Lower leg skin (tissue), 4 donors: ENCODE data around the gene CD82. TPM values are rescaled to one million over a fixed set of nuclear protein-coding genes. Genes with fewer than 3 reads are reported as not detected.
A peak's percentile ranks its signal among the peaks of the same experiment; 100 is the strongest.
"Not testable (repeated sequence)": the region's sequence is repeated elsewhere in the genome, so short reads cannot be mapped to it uniquely, and the experiment has no call there.

Experiments used
- DNase-seq, 2 donors: peaks; one replicate each; pipeline ENCODE4 v3.0.0-alpha.2; 2019; ENCODE audit warnings: low spot score in 2 of 2
- H3K4me3 ChIP-seq: fragments of 200-600 bp; sonication (generic); 2 replicates; pipeline ENCODE4 v1.5.1; 2017; ENCODE audit warnings: mild to moderate bottlenecking, low read depth; ENCODE audit not compliant: poor library complexity, severe bottlenecking
- CTCF ChIP-seq, 3 donors: fragments of 450-650 bp; IDR thresholded peaks; one replicate each; pipeline ENCODE4 v1.5.1; 2016; ENCODE audit warnings: antibody characterized with exemption in 3 of 3, mild to moderate bottlenecking in 3 of 3, moderate library complexity in 2 of 3
- POLR2A ChIP-seq, 2 donors: fragments of 450-650 bp; IDR thresholded peaks; one replicate each; pipeline ENCODE4 v1.6.1; 2016 to 2017; ENCODE audit warnings: antibody characterized with exemption in 2 of 2, mild to moderate bottlenecking in 1 of 2, moderate library complexity in 1 of 2
- WGBS, 2 donors: methylation state at CpG; one replicate each; pipeline ENCODE4 v1.1.5; 2018; 5-methylcytosine and 5-hydroxymethylcytosine counted together
- intact Hi-C: fragments of 100-400 bp; cut with DNase I; formaldehyde crosslinking; loops from one replicate; pipeline ENCODE4 v1.15.0; 2023; ENCODE audit warnings: low total_unique reads
- total RNA-seq, 4 donors: library from RNA; depleted of rRNA; stranded (reverse); fragments of >200 nt; gene quantifications; one replicate each; pipeline ENCODE4 v1.1.0, GENCODE V29; 2016

Gene CD82
- total RNA-seq, 4 donors from 2014 or later = 47.1 to 95.4 (median 76.6) TPM

DNA sequence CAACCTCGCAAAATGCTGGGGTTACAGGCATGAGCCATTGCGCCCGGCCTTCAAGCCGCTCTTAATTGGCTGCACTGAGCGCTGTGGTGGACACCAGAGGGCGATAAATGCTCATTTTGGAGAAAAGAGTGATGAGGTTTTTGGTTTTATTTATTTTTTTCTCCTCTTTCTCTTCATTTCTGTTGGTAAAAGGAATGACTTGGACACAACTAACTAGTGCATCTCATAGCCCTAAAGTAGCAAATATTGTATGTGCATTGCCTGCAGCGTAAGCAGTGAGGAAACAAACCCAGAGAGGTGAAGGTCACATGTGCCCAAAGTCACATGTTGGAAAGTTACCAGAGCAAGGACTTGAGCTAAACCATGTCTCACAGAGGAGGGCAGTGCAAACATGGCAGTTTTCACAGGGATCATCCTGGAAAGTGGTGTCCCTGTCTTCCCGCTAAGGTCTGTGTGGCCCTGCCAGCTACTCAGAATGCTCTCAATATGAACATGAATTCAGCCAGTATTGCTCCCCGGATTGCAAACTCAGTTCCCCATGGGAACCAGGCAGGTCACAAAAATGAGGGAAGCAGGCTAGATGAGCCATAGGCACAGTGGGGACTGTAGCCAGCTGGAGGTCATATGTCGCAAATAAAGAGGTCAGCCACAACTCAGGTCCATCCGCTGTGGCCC lies 8.6 kb upstream of the CD82 start:
- TF ChIP-seq POLR2A (IDR thresholded peaks at IDR 0.05) (no peak), CTCF (IDR thresholded peaks at IDR 0.05) (peak in 1 of 3 donors; percentile 72)
- WGBS, 2 donors = 33 to 34% methylated on average over 11 of the region's 11 CpGs
- intact Hi-C loops = loop anchor here (2.0 to 10.0 kb wide), 2 partner anchors 60 to 358 kb away; no protein-coding TSS in a partner anchor
- no peak overlapping the region for H3K4me3 ChIP-seq
- DNase-seq = peak; percentile 62 to 92

DNA sequence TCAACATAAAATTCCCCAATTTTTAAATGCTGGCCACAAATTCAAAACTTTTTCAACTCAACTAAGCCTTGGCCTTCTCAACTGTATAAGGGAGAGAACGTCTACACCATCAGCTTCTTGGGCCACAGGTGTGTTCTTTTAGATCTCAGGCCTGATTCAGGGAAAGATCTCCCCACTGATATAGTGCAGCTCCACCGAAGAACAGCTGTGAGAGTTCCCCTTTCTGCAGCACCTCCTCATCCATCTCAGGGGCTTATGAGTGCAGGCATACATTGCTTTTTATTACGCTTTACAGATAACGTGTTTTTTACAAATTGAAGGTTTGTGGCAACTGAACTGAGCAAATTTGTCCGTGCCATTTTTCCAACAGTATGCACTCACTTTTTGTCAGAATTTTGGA lies 8.0 kb upstream of the CD82 start:
- intact Hi-C loops = loop anchor here (2.0 to 10.0 kb wide), 2 partner anchors 59 to 357 kb away; no protein-coding TSS in a partner anchor
- no peak overlapping the region for H3K4me3 ChIP-seq
- TF ChIP-seq POLR2A (IDR thresholded peaks at IDR 0.05) (no peak), CTCF (IDR thresholded peaks at IDR 0.05) (no peak)
- WGBS, 2 donors = 81 to 82% methylated on average over 5 of the region's 5 CpGs
- DNase-seq = no peak

DNA sequence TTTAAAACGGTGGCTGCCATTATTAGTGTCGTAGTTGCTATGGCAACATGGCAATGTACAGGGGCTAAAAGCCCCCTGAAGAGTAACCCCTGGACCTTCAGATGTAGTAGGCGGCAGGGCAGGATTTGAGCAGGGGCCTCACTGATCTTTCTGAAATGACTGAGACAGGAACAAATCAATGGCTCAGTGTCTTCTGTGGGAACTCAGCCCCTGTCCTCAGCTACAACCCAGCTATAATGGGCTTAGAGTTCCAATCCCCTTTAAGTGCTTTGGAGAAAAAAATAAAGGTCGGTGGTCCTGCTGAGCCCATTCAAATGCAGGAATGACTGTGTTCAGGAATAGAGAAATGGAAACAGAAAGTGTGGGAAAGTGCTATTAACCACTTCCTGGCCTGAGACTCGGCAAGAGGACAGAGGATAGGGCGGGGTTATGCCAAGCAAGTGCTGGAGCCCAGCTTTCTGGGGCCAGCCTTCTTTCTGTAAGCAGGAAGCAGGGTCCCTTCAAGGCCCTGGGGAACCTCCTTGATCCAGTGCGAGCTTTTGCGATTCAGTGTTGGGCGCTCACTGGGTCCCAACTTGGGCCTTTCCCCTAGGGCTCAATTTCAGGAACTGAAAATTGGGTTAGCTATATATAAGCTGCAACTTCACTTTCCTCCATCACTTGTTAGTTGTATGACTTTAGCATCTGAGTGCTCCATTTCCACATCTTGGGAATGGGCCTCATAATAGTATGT lies 6.1 kb upstream of the CD82 start:
- WGBS, 2 donors = 65 to 67% methylated on average over 9 of the region's 9 CpGs
- no peak overlapping the region for H3K4me3 ChIP-seq
- TF ChIP-seq CTCF (IDR thresholded peaks at IDR 0.05) = no peak
- TF ChIP-seq POLR2A (IDR thresholded peaks at IDR 0.05) = no peak
- no peak for DNase-seq
- intact Hi-C loops = loop anchor here (10.0 kb wide), 1 partner anchor 355 kb away; no protein-coding TSS in a partner anchor

- not testable (repeated sequence) for DNase-seq, H3K4me3 ChIP-seq
- 93 to 96% methylated on average over 7 of the region's 7 CpGs for WGBS, 2 donors
- intact Hi-C loops = loop anchor here (5.0 to 10.0 kb wide), 2 partner anchors 47 to 355 kb away; no protein-coding TSS in a partner anchor
These were observed 5.5 kb upstream of the CD82 start for GRCh38 chr11:44559940-44560300.

DNA sequence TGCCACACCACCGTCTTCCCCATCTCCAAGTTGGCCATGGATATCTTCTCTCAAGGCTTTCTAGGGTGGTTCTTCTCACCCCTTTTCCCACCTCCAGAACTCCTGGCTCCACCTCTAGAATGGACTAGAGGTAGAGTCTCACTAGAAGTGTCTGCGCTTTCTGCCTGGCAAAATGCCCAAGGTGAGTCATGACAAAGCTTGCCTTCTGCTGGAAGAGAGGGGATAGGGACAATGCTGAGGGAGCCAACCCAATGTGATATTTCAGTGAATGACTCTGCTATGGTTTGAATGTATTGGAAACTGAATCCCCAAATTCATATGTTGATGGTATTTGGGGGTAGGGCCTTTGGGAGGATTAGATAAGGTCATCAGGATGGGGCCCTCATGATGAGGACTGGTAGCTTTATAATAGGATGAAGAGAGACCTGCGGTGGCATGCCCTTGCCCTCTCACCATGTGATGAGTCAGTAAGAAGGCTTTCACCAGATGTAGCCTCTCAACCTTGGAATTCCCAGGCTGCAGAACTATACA lies 4.1 kb upstream of the CD82 start:
- intact Hi-C loops = loop anchor here (5.0 kb wide), 1 partner anchor 46 kb away; no protein-coding TSS in a partner anchor
- no peak for TF ChIP-seq CTCF (IDR thresholded peaks at IDR 0.05)
- no peak for DNase-seq
- WGBS, 2 donors = 77 to 79% methylated on average over 3 of the region's 3 CpGs
- no peak overlapping the region for H3K4me3 ChIP-seq
